Mesodermal cell (in vitro differentiated cells): ENCODE results near the gene IRF7.
"Not testable (repeated sequence)": the region's sequence is repeated elsewhere in the genome, so short reads cannot be mapped to it uniquely, and the experiment has no call there.

Experiments used
- H3K27ac ChIP-seq: 2 replicates; pipeline ENCODE4 v1.7.0; 2013; ENCODE audit warnings: mild to moderate bottlenecking, low read depth, low read length, moderate library complexity; ENCODE audit not compliant: severe bottlenecking
- H3K36me3 ChIP-seq: 2 replicates; pipeline ENCODE4 v1.7.1; 2013; ENCODE audit warnings: mild to moderate bottlenecking, low read length, moderate library complexity; ENCODE audit not compliant: control insufficient read depth, insufficient read depth
- H3K4me1 ChIP-seq: one replicate; pipeline ENCODE4 v1.7.1; 2013; ENCODE audit warnings: mild to moderate bottlenecking, low read length; ENCODE audit not compliant: insufficient read depth, control insufficient read depth, poor library complexity, severe bottlenecking
- H3K4me3 ChIP-seq: 2 replicates; pipeline ENCODE4 v1.7.0; 2013; ENCODE audit warnings: low read length, control low read depth, mild to moderate bottlenecking; ENCODE audit not compliant: insufficient read depth, poor library complexity, severe bottlenecking; ENCODE audit errors: extremely low read depth
- H3K9me3 ChIP-seq: 2 replicates; pipeline ENCODE4 v1.7.1; 2013; ENCODE audit warnings: mild to moderate bottlenecking, low read length, moderate library complexity; ENCODE audit not compliant: control insufficient read depth
- WGBS, 2 experiments: methylation state at CpG; one replicate each; pipeline ENCODE4 v1.1.5; 2013; ENCODE audit warnings: missing lambda C conversion rate in 2 of 2; ENCODE audit not compliant: insufficient coverage in 2 of 2; 5-methylcytosine and 5-hydroxymethylcytosine counted together

IRF7 gene

GRCh38 chr11:655036-655726, 39.4 kb upstream of the IRF7 start:
- Histone ChIP-seq H3K9me3 (no peaks in the 10 kb centered on the region), H3K27ac (no peak overlapping the region), H3K4me3 (no peak overlapping the region), H3K4me1 (peaks cover 3% of the 10 kb centered on the region), H3K36me3 (peaks cover 75% of the 10 kb centered on the region)
- WGBS, 2 experiments: 95 to 96% methylated on average over 20 to 23 of the region's 30 CpGs

DNA sequence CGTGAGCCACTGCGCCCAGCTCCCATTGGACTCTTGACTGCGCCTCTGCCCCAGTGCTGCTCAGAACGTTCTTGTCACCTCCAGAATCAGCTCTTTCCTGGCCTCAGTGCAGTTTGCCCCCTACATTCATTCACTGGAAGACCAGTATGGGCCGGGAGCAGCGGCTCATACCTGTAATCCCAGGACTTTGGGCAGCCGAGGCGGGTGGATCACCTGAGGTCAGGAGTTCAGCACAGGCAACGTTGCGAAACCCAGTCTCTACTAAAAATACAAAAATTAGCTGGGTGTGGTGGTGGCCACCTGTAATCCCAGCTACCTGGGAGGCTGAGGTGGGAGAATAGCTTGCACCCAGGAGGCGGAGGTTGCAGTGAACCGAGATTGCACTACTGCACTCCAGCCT, 38.7 kb upstream of the IRF7 start:
- H3K4me3 ChIP-seq, H3K27ac ChIP-seq, H3K4me1 ChIP-seq, H3K9me3 ChIP-seq: not testable (repeated sequence)
- WGBS, 2 experiments: 92 to 95% methylated on average over 9 to 12 of the region's 12 CpGs
- peaks cover 75% of the 10 kb centered on the region for H3K36me3 ChIP-seq

DNA sequence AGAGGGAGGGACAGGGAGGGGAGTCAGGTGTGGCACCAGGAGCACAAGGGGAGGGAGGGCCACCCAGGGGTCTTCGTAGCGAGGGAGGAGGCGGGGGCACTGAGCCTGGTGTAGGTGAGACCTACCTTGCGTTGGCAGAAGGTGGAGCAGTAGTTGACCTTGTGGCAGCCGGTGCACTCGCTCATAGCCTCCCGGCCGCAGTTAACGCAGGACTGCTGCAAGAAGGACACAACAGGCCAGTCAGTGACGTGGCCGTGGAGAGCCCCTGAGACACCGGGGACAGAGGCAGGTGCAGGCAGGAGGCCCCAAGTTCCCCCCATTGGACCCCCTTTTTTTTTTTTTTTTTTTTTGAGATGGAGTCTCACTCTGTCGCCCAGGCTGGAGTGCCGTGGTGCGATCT, 38.1 kb upstream of the IRF7 start:
- H3K36me3 ChIP-seq: peaks cover 75% of the 10 kb centered on the region
- WGBS, 2 experiments: 92 to 100% methylated on average over 9 to 13 of the region's 15 CpGs

GRCh38 chr11:653136-653535, 37.4 kb upstream of the IRF7 start:
- WGBS, 2 experiments: 98 to 100% methylated on average over 12 to 14 of the region's 14 CpGs
- not testable (repeated sequence) for H3K9me3 ChIP-seq, H3K4me1 ChIP-seq, H3K27ac ChIP-seq, H3K4me3 ChIP-seq
- H3K36me3 ChIP-seq: peaks cover 76% of the 10 kb centered on the region

More for the DNA sequence above, 38.1 kb upstream of the IRF7 start:
- H3K27ac ChIP-seq: no peak overlapping the region
- no peaks in the 10 kb centered on the region for H3K9me3 ChIP-seq
- peaks cover 3% of the 10 kb centered on the region for H3K4me1 ChIP-seq
- no peak overlapping the region for H3K4me3 ChIP-seq

DNA sequence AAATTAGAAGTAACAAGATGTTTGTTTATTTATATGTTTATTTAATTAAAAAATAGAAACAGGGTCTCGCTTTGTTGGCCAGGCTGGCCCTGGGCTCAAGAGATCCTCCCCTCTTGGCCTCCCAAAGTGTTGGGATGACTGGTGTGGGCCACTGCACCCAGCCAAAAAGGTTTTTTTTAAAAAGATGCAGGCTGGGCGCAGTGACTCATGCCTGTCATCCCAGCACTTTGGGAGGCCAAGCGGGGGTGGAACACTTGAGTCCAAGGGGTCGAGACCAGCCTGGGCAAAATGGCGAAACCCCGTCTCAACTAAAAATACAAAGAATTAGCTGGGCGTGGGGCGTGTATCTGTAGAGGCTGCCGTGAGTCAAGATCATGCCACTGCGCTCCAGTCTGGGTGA, 34.7 kb upstream of the IRF7 start:
- Histone ChIP-seq H3K9me3 (no peaks in the 10 kb centered on the region), H3K4me1 (peaks cover 3% of the 10 kb centered on the region), H3K4me3 (no peak overlapping the region), H3K27ac (no peak overlapping the region), H3K36me3 (peaks cover 76% of the 10 kb centered on the region)
- WGBS, 2 experiments: 96% methylated on average over 9 to 10 of the region's 10 CpGs

DNA sequence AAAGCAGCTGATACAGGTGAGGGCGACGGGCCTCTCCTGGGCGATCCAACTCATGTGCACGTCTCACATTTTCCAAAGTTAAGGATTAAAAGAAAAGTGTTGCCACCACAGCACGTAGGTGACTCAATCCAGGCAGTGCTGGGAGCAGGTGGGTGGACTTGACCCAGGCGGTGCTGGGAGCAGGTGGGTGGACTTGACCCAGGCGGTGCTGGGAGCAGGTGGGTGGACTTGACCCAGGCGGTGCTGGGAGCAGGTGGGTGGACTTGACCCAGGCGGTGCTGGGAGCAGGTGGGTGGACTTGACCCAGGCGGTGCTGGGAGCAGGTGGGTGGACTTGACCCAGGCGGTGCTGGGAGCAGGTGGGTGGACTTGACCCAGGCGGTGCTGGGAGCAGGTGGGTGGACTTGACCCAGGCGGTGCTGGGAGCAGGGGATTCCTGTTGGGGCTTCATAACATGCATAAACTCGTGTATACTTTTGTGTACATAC, 32.0 kb upstream of the IRF7 start:
- not testable (repeated sequence) for H3K4me3 ChIP-seq, H3K27ac ChIP-seq, H3K9me3 ChIP-seq, H3K4me1 ChIP-seq
- 98 to 100% methylated on average over 5 of the region's 14 CpGs for WGBS, 2 experiments
- H3K36me3 ChIP-seq: peaks cover 70% of the 10 kb centered on the region

- 90 to 98% methylated on average over 2 to 8 of the region's 14 CpGs for WGBS, 2 experiments
- no peak overlapping the region for H3K27ac ChIP-seq
Observed at GRCh38 chr11:646214-646613, 30.5 kb upstream of the IRF7 start.

DNA sequence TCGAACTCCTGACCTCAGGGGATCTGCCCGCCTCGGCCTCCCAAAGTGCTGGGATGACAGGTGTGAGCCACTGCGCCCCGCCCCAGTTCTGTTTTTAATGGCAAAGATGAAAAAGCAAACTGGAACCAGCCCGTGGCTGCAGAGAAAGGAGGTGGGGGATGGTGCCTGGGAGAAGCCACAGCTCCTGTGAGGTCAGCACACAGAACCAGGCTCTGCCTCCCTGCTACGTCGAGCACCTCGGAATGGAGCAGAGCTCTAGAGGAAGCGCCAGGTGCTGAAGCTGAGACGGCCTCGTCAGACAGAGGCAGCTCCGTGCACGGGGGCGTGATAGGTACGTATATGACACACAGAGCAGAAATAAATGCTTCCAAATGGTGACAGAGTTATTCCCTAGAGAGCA, 29.8 kb upstream of the IRF7 start:
- 93% methylated on average over 16 of the region's 16 CpGs for WGBS, 2 experiments
- no peaks in the 10 kb centered on the region for H3K9me3 ChIP-seq
- H3K36me3 ChIP-seq: peaks cover 52% of the 10 kb centered on the region
- no peak overlapping the region for H3K4me3 ChIP-seq
- H3K27ac ChIP-seq: no peak overlapping the region
- H3K4me1 ChIP-seq: no peaks in the 10 kb centered on the region

More at GRCh38 chr11:646214-646613, 30.5 kb upstream of the IRF7 start:
- no peaks in the 10 kb centered on the region for H3K9me3 ChIP-seq
- H3K4me1 ChIP-seq: peaks cover 3% of the 10 kb centered on the region
- no peak overlapping the region for H3K4me3 ChIP-seq
- H3K36me3 ChIP-seq: peaks cover 57% of the 10 kb centered on the region

- no peak overlapping the region for H3K4me3 ChIP-seq
- peaks cover 38% of the 10 kb centered on the region for H3K36me3 ChIP-seq
- H3K27ac ChIP-seq: no peak overlapping the region
- H3K9me3 ChIP-seq: no peaks in the 10 kb centered on the region
- H3K4me1 ChIP-seq: peaks cover under 1% of the 10 kb centered on the region
- WGBS, 2 experiments: 95% methylated on average over 48 of the region's 50 CpGs
Observed at GRCh38 chr11:643849-644738, 28.3 kb upstream of the IRF7 start.

DNA sequence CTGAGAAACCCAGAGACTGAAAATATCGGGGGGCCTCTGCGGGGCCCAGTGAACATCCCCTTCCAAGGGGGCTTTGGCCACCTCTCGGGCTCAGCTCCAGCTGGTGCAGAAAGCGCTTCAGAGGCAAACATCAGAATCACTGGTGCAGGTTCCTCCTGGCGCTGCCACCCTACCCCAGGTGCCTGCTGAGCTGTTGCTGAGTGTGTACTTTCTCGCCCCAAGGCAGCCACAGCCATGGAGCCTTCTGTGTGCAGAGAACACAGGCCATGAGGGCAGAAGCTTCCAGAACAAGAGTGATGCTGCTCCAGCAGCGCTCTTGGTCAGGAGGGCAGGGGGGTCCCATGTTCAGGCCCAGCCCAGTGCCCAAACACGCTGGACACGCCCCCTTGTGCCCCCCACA, 27.6 kb upstream of the IRF7 start:
- WGBS, 2 experiments: 97 to 100% methylated on average over 7 to 9 of the region's 9 CpGs
- Histone ChIP-seq H3K9me3 (no peaks in the 10 kb centered on the region), H3K4me3 (no peak overlapping the region), H3K27ac (no peak overlapping the region), H3K36me3 (peaks cover 31% of the 10 kb centered on the region), H3K4me1 (peaks cover 8% of the 10 kb centered on the region)
